GM19025 (cell line): ENCODE measurements around the gene PNPLA5.

Experiments
- ATAC-seq: cut with Tn5 transposase; IDR thresholded peaks from one replicate; pipeline ENCODE4 v1.9.1; 2021; ENCODE audit warnings: mild to moderate bottlenecking, low read depth, moderate library complexity; ENCODE audit not compliant: unreplicated experiment

PNPLA5 gene

DNA sequence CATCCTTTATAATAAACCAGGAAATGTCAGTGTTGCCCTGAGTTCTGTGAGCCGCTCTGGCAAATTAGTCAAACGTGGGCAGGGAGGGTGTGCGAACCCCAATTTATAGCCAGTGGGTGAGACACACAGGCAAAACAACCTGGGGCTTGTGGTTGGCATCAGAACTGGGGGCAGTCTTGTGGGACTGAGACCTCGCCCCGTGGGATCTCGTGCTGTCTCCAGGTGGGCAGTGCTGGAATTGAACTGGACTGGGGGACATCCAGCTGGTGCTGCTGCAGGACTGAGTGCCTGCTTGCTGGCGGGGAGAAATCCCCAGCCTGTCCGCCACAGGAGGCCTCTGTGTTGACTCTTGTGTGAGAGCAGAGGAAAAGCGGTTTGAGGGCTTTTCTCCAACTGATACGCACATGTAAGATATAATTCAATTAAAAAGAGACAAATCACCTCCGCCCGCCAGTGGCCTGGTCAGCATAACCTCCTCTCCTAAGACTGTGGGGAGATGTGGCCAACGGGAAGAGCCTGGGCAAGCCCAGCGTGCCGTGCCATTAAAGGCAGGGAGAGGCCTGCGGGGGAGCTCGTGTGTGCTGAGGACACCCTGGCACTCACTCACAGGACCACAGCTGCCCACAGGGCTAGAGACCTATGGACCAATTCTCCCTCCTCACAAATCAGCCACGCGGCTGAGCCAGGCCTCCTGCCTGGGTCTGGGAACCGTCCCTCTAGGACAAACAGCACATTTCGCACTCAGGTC lies 47.9 kb downstream of the PNPLA5 start:
- ATAC-seq = no peak

DNA sequence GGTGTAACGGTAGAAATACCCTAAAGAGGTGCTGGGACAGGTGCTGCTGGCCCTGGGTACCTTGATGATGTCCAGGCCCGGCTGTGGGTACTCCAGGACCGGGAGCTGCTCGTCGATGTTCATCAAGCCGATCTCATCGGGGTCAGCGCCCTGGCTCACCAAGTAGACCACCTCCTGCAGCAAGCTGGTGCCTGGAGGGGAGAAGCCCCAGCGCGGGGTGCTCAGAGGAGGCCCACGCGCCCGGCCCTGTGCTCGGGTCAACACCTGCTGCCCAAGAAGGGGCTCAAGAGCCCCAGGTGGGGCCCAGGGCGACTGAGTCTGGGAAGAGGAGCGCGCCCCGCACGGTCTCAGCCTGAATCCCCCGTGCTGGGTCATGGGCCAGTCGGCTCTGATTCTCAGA lies 50.1 kb downstream of the PNPLA5 start:
- ATAC-seq = no peak

GRCh38 chr22:43840851-43841250 lies 51.0 kb downstream of the PNPLA5 start:
- ATAC-seq = no peak

- no peak for ATAC-seq
Measured at GRCh38 chr22:43840431-43840830, 51.4 kb downstream of the PNPLA5 start.

DNA sequence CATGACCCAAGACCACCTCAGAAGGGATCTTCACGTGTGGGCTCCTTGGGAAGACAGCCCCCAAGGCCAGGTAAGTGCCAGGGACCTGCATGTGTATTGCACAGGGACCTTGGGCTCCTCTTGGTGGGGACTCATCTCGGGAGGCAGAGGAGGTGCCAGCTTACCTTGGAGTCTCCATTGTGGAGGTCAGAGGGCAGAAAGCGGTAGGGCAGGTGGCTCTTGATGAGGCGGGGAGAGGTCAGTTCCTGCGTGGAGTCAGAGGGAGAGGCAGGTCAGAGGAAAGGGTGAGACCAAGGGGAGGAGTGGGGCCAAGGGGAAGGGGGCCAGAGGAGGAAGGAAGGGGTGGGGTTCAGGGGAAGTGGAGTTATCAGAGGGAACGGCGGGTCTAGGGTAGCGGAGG lies 52.0 kb downstream of the PNPLA5 start:
- ATAC-seq = no peak

DNA sequence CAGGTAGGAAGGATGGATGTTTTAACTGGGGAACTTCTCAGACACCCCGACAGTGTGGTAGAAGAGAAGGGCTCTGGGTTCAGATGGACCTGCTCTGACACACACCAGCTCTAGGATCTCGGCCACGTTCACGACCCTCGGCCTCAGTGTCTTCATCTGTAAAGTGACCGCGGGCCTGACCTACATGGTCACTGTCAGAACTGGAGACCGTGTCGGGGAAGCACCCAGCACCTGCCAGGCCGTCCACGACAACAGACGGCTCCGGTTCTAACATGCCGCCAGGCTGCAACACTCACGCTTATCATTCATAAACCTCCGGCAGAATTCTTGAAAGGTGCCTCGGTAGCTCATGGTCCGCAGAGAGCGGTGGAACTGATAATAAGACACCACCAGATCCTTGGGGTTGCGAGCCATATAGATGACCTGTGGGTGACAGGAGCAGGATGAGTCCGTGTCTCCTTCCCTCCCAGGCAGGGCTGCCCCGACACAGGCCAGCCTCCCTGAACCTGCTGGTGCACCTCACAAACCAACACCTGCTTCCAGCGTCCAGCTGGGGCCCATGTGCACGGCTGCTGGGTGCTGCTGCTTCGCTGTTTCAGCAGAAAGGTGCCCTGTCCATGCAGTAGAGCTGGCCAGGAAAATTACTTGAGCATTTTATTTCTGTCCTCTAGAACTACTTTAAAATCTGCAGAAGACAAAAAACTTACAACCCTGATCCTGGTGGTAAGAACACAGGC lies 53.1 kb downstream of the PNPLA5 start:
- no peak for ATAC-seq

- no peak for ATAC-seq
Measured at GRCh38 chr22:43838161-43838560, 53.7 kb downstream of the PNPLA5 start.

DNA sequence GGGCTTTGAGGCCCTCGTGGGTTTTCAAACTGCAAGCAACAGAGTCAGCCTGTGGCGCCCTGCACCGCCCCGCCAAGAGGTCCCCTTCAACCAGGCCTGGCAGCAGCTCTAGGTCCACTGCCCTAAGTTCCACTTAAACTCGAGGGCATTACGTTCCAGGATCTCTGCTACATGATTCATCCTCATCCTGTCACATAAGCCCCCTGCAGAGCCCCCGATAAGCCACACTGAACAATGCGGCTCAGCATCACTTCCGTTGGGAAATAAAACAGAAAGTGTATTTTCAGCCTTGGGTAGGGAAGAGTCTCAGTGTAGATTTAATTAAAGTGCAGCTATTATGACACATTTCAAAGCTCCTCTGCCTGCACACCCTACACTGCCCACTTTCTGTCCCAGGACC lies 54.1 kb downstream of the PNPLA5 start:
- ATAC-seq = no peak

DNA sequence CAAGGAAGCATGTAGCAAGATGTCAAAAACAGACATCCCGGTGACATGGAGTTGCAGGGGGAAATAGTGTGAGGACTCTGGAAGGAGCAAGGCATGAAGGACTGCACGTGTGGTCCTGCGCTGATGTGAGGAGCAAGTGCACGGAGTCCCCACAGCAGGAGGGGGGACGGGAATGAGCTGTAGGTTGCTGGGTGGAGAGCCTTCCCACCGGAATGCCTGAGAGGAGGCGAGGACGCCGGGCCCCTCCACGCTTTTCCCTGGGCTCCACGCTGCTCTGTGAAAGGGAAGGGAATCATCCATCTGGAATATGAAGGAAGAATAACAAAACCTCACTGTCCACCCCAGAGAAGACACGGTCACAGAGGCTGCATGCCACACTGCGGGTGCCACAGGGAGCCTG lies 56.1 kb downstream of the PNPLA5 start:
- ATAC-seq = no peak

GRCh38 chr22:43835166-43835565 lies 56.6 kb downstream of the PNPLA5 start:
- no peak for ATAC-seq

GRCh38 chr22:43833286-43834240 lies 58.2 kb downstream of the PNPLA5 start:
- ATAC-seq = no peak

DNA sequence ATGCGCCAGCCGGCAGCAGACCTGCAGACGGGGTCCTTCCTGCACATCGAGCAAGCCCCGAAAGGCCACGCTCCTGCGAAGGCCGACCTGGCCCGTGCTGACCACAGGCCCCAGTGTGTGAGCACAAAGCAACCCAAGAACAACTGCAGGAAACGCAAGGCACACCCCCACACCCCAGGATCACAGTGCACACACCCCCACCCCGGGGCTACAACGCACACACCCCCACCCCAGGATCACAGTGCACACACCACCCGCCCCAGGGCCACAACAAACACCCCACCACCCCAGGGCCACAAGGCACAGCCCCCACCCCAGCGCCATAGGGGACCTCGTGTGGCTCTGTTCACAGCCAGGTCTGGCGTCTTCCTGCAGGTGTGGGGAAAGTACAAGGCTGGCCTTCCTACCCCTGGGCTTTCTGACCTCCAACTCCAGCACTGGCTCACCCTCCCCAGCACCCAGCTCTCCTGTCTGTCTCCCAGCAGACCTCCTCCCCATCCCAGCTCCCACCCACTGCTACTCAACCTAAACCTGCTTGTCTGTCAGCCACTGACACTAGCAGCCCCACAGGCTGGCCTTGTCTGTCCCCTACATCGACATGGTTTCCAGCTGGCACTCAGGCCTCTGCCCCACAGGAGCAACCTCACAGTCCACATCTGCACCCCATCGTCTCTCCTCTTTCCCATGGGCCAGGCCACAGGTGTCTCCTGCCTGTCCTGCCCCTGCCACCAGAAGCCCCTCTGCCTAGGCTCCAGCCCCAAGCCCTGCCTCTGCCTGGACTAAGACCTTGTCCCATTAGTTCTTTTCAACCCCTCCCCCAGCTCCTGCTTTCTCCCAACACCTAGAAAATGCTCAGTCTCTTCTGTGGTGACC lies 59.2 kb downstream of the PNPLA5 start:
- no peak for ATAC-seq

- ATAC-seq = no peak
Measured at GRCh38 chr22:43831561-43832392, 60.0 kb downstream of the PNPLA5 start.

GRCh38 chr22:43830931-43831560 lies 60.8 kb downstream of the PNPLA5 start:
- no peak for ATAC-seq

GRCh38 chr22:43829904-43830851 lies 61.6 kb downstream of the PNPLA5 start:
- ATAC-seq = no peak
